Ishikawa (cell line): Measurements from ENCODE around the gene ROBO1.

Source experiments
- CEBPB ChIP-seq: IDR thresholded peaks from 2 replicates; pipeline ENCODE4 v1.6.1; 2012
- EP300 ChIP-seq: IDR thresholded peaks from 2 replicates; pipeline ENCODE4 v1.6.1; 2012; ENCODE audit warnings: borderline replicate concordance
- FOXM1 ChIP-seq: IDR thresholded peaks from 2 replicates; pipeline ENCODE4 v1.6.1; 2012; ENCODE audit warnings: low read depth, borderline replicate concordance
- MAX ChIP-seq: IDR thresholded peaks from 2 replicates; pipeline ENCODE4 v1.6.1; 2012
- NFIC ChIP-seq: IDR thresholded peaks from 2 replicates; pipeline ENCODE4 v1.6.1; 2012
- RAD21 ChIP-seq: IDR thresholded peaks from 2 replicates; pipeline ENCODE4 v1.6.1; 2012; ENCODE audit warnings: low read depth
- REST ChIP-seq: IDR thresholded peaks from 2 replicates; pipeline ENCODE4 v1.6.1; 2012; ENCODE audit warnings: low read depth, mild to moderate bottlenecking
- TAF1 ChIP-seq: IDR thresholded peaks from 2 replicates; pipeline ENCODE4 v1.6.1; 2012; ENCODE audit warnings: low read depth, mild to moderate bottlenecking
- USF1 ChIP-seq: IDR thresholded peaks from 2 replicates; pipeline ENCODE4 v1.6.1; 2012
- YY1 ChIP-seq: IDR thresholded peaks from 2 replicates; pipeline ENCODE4 v1.6.1; 2012; ENCODE audit warnings: low read depth
- ZBTB7A ChIP-seq: IDR thresholded peaks from 2 replicates; pipeline ENCODE4 v1.6.1; 2012; ENCODE audit warnings: low read depth

- TF ChIP-seq RAD21 = no peak
- no peak for TF ChIP-seq TAF1
- no peak for TF ChIP-seq REST
- TF ChIP-seq ZBTB7A = no peak
- TF ChIP-seq YY1 = no peak
- TF ChIP-seq USF1 = no peak
- TF ChIP-seq MAX = no peak
- TF ChIP-seq CEBPB = no peak
- no peak for TF ChIP-seq FOXM1
- no peak for TF ChIP-seq EP300
- no peak for TF ChIP-seq NFIC
These were observed 897.3 kb downstream of the ROBO1 start for GRCh38 chr3:78870484-78870883.
